T-cell (primary cell): ENCODE results near the gene ROCK2. TPM values are rescaled to one million over a fixed set of nuclear protein-coding genes. Genes with fewer than 3 reads are reported as not detected.
A peak's percentile ranks its signal among the peaks of the same experiment; 100 is the strongest.

Source experiments
- ATAC-seq, 4 experiments: fragments of 200-7000 bp in 3 of 4; fragments of 150-1000 bp in 1 of 4; cut with Tn5 transposase; replicated peaks in 1 of 4; 1 replicate in 3 of 4; 2 replicates in 1 of 4; pipeline ENCODE4 v1.10.0; 2021; ENCODE audit warnings: moderate library complexity in 3 of 4, mild to moderate bottlenecking in 2 of 4, moderate number of reproducible peaks in 1 of 4
- CTCF ChIA-PET, 2 donors: fragments of 300-600 bp; sonication (Branson Sonifier 250); formaldehyde crosslinking; loops; one replicate each; lab custom pipeline; 2022; ENCODE audit warnings: antibody characterized with exemption in 2 of 2; lab: Charles Lee
- POLR2A ChIA-PET, 2 donors: fragments of 300-600 bp; sonication (Branson Sonifier 250); formaldehyde crosslinking; loops; one replicate each; lab custom pipeline; 2022; ENCODE audit warnings: antibody characterized with exemption in 2 of 2; lab: Charles Lee
- DNase-seq, 35 experiments: peaks; one replicate each; pipeline versions ENCODE4 v3.0.0 to v3.0.0-alpha.2; 2013 to 2023
- H3K27ac ChIP-seq: one replicate; pipeline ENCODE4 v1.5.1; 2013; ENCODE audit warnings: low read length
- H3K27me3 ChIP-seq, 2 experiments: replicated peaks in 1 of 2; 1 replicate in 1 of 2; 2 replicates in 1 of 2; pipeline versions ENCODE4 v1.6.1 to v1.7.0; 2013; ENCODE audit warnings: low read length in 1 of 2, mixed read lengths in 1 of 2; ENCODE audit not compliant: control insufficient read depth in 2 of 2, insufficient read depth in 2 of 2; ENCODE audit errors: extremely low read depth in 1 of 2
- H3K36me3 ChIP-seq, 2 donors: 1 replicate in 1 of 2; 2 replicates in 1 of 2; pipeline versions ENCODE4 v1.6.1 to v1.7.0; 2013; ENCODE audit warnings: low read length in 1 of 2; ENCODE audit not compliant: control insufficient read depth in 2 of 2, insufficient read depth in 1 of 2; ENCODE audit errors: extremely low read depth in 1 of 2
- H3K4me1 ChIP-seq, 2 experiments: 1 replicate in 1 of 2; 2 replicates in 1 of 2; pipeline versions ENCODE4 v1.6.1 to v1.7.0; 2013; ENCODE audit warnings: low read length in 2 of 2, mixed read lengths in 1 of 2; ENCODE audit not compliant: insufficient read depth in 2 of 2, control insufficient read depth in 1 of 2; ENCODE audit errors: extremely low read depth in 1 of 2
- H3K4me3 ChIP-seq, 2 donors: 1 replicate in 1 of 2; 2 replicates in 1 of 2; pipeline versions ENCODE4 v1.5.1 to v1.7.0; 2013; ENCODE audit warnings: mild to moderate bottlenecking in 2 of 2, low read length in 1 of 2, moderate library complexity in 1 of 2; ENCODE audit not compliant: control insufficient read depth in 1 of 2; ENCODE audit errors: extremely low read depth in 1 of 2
- H3K9me3 ChIP-seq: 2 replicates; pipeline ENCODE4 v1.7.0; 2013
- H3K27ac Mint-ChIP-seq, 2 donors: one replicate each; pipeline ENCODE4 v1.8.0; 2020 to 2021; ENCODE audit warnings: mild to moderate bottlenecking in 2 of 2, mixed read lengths in 2 of 2
- H3K27me3 Mint-ChIP-seq, 2 donors: one replicate each; pipeline ENCODE4 v1.8.0; 2021 to 2022; ENCODE audit warnings: mixed read lengths in 2 of 2
- H3K36me3 Mint-ChIP-seq: one replicate; pipeline ENCODE4 v1.8.0; 2021; ENCODE audit warnings: mixed read lengths
- H3K4me1 Mint-ChIP-seq, 3 donors: one replicate each; pipeline ENCODE4 v1.8.0; 2020 to 2022; ENCODE audit warnings: mixed read lengths in 3 of 3, mild to moderate bottlenecking in 1 of 3
- H3K4me3 Mint-ChIP-seq, 3 donors: one replicate each; pipeline ENCODE4 v1.8.0; 2020 to 2022; ENCODE audit warnings: mild to moderate bottlenecking in 3 of 3, mixed read lengths in 3 of 3, moderate library complexity in 3 of 3
- H3K9me3 Mint-ChIP-seq, 3 donors: one replicate each; pipeline ENCODE4 v1.8.0; 2020 to 2022; ENCODE audit warnings: mixed read lengths in 3 of 3
- WGBS: methylation state at CpG from one replicate; pipeline ENCODE4 v1.1.5; 2013; ENCODE audit warnings: missing lambda C conversion rate; ENCODE audit not compliant: insufficient coverage; 5-methylcytosine and 5-hydroxymethylcytosine counted together
- total RNA-seq, 35 experiments: library from RNA in 6 of 35; stranded (reverse) in 6 of 35; fragments of 120-200 nt in 1 of 35; gene quantifications; one replicate each; pipeline versions ENCODE4 v1.2.1 to v1.2.4 and lab custom pipeline; 2013 to 2026

Gene ROCK2
- total RNA-seq, 5 donors from 2014 or later (not counting 1 experiment from before 2014, with no cell fraction given) = 15.5 to 22.3 (median 18.6) TPM

- Histone ChIP-seq H3K27ac (no peak overlapping the region), H3K4me1 (no peaks in the 10 kb centered on the region), H3K4me3 (no peak overlapping the region), H3K27me3 (no peaks in the 10 kb centered on the region), H3K9me3 (no peaks in the 10 kb centered on the region), H3K36me3 (no peaks in the 10 kb centered on the region)
- no peak overlapping the region for H3K27ac Mint-ChIP-seq
- WGBS = no CpG with 5 or more reads among the region's 6 CpGs
- DNase-seq = no peak
- ChIA-PET CTCF (no interaction called here), POLR2A (interaction anchor here in 1 of 2 donors (0.7 kb wide), 1 partner anchor 137 kb away, joined by 3 read pairs; no protein-coding TSS in a partner anchor)
- H3K4me3 Mint-ChIP-seq = no peak overlapping the region
- H3K9me3 Mint-ChIP-seq = no peaks in the 10 kb centered on the region
- H3K36me3 Mint-ChIP-seq = no peaks in the 10 kb centered on the region
- peaks cover 18 to 31% (median 25%) of the 10 kb centered on the region in 3 donors for H3K4me1 Mint-ChIP-seq
- no peaks in the 10 kb centered on the region for H3K27me3 Mint-ChIP-seq
- ATAC-seq = no peak
These were observed 45.0 kb downstream of the ROCK2 start for GRCh38 chr2:11299439-11299838.

- no peaks in the 10 kb centered on the region for H3K36me3 ChIP-seq
- WGBS = no CpG with 5 or more reads among the region's 3 CpGs
- no peak overlapping the region for H3K27ac ChIP-seq
- H3K4me1 ChIP-seq = no peaks in the 10 kb centered on the region
- no peaks in the 10 kb centered on the region for H3K36me3 Mint-ChIP-seq
- ChIA-PET CTCF (no interaction called here), POLR2A (interaction anchor here in 1 of 2 donors (0.6 to 0.7 kb wide), 2 partner anchors 95 to 136 kb away, joined by 3 read pairs; no protein-coding TSS in a partner anchor)
- H3K4me1 Mint-ChIP-seq = peaks cover 22 to 31% (median 25%) of the 10 kb centered on the region in 3 donors
- no peak overlapping the region for H3K4me3 ChIP-seq
- no peaks in the 10 kb centered on the region for H3K27me3 Mint-ChIP-seq
- H3K4me3 Mint-ChIP-seq = no peak overlapping the region
- no peaks in the 10 kb centered on the region for H3K9me3 Mint-ChIP-seq
- H3K9me3 ChIP-seq = no peaks in the 10 kb centered on the region
- H3K27me3 ChIP-seq = no peaks in the 10 kb centered on the region
- DNase-seq (no peak), ATAC-seq (no peak)
- no peak overlapping the region for H3K27ac Mint-ChIP-seq
These were observed 45.8 kb downstream of the ROCK2 start for GRCh38 chr2:11298592-11298991.

- no peaks in the 10 kb centered on the region for H3K4me1 ChIP-seq
- no peaks in the 10 kb centered on the region for H3K9me3 Mint-ChIP-seq
- no peak overlapping the region for H3K4me3 Mint-ChIP-seq
- no peaks in the 10 kb centered on the region for H3K36me3 ChIP-seq
- CTCF ChIA-PET = interaction anchor here in 1 of 2 donors (0.6 kb wide), 1 partner anchor 9 kb away, joined by 3 read pairs; no protein-coding TSS in a partner anchor
- no CpG with 5 or more reads among the region's 2 CpGs for WGBS
- H3K4me3 ChIP-seq = no peak overlapping the region
- POLR2A ChIA-PET = interaction anchor here in 1 of 2 donors (0.6 kb wide), 1 partner anchor 28 kb away, joined by 3 read pairs; no protein-coding TSS in a partner anchor
- DNase-seq = no peak
- no peaks in the 10 kb centered on the region for H3K27me3 Mint-ChIP-seq
- ATAC-seq = no peak
- H3K9me3 ChIP-seq = no peaks in the 10 kb centered on the region
- no peak overlapping the region for H3K27ac Mint-ChIP-seq
- H3K4me1 Mint-ChIP-seq = peaks cover 32 to 48% (median 36%) of the 10 kb centered on the region in 3 donors
- H3K36me3 Mint-ChIP-seq = peaks cover 6% of the 10 kb centered on the region
- no peaks in the 10 kb centered on the region for H3K27me3 ChIP-seq
- no peak overlapping the region for H3K27ac ChIP-seq
These were observed 48.0 kb downstream of the ROCK2 start for GRCh38 chr2:11296401-11296800.

- H3K9me3 Mint-ChIP-seq = no peaks in the 10 kb centered on the region
- H3K9me3 ChIP-seq = no peaks in the 10 kb centered on the region
- H3K27ac Mint-ChIP-seq = peak overlapping the region in 1 of 2 donors; percentile 59
- POLR2A ChIA-PET = no interaction called here
- no peaks in the 10 kb centered on the region for H3K4me1 ChIP-seq
- H3K27ac ChIP-seq = no peak overlapping the region
- no peaks in the 10 kb centered on the region for H3K27me3 ChIP-seq
- no peaks in the 10 kb centered on the region for H3K36me3 ChIP-seq
- H3K27me3 Mint-ChIP-seq = no peaks in the 10 kb centered on the region
- H3K4me1 Mint-ChIP-seq = peaks cover 43 to 56% (median 47%) of the 10 kb centered on the region in 3 donors
- H3K4me3 ChIP-seq = no peak overlapping the region
- H3K4me3 Mint-ChIP-seq = no peak overlapping the region
- ATAC-seq (no peak), DNase-seq (no peak)
- CTCF ChIA-PET = no interaction called here
- no CpG with 5 or more reads among the region's 3 CpGs for WGBS
- peaks cover 6% of the 10 kb centered on the region for H3K36me3 Mint-ChIP-seq
These were observed 51.8 kb downstream of the ROCK2 start for GRCh38 chr2:11292464-11293255.

GRCh38 chr2:11290713-11291112 lies 53.7 kb downstream of the ROCK2 start:
- no CpG with 5 or more reads among the region's 4 CpGs for WGBS
- H3K36me3 ChIP-seq = no peaks in the 10 kb centered on the region
- Mint-ChIP-seq H3K36me3 (peaks cover 12% of the 10 kb centered on the region), H3K4me1 (peaks cover 39 to 47% (median 44%) of the 10 kb centered on the region in 3 donors), H3K27ac (no peak overlapping the region), H3K4me3 (no peak overlapping the region), H3K27me3 (no peaks in the 10 kb centered on the region), H3K9me3 (peaks cover 0 to 2% (median 0%) of the 10 kb centered on the region in 3 donors)
- no peaks in the 10 kb centered on the region for H3K27me3 ChIP-seq
- H3K27ac ChIP-seq = no peak overlapping the region
- no peak for ATAC-seq
- H3K4me3 ChIP-seq = no peak overlapping the region
- H3K9me3 ChIP-seq = no peaks in the 10 kb centered on the region
- DNase-seq = no peak
- CTCF ChIA-PET = no interaction called here
- POLR2A ChIA-PET = no interaction called here
- no peaks in the 10 kb centered on the region for H3K4me1 ChIP-seq

GRCh38 chr2:11290211-11290610 lies 54.2 kb downstream of the ROCK2 start:
- WGBS = no CpG with 5 or more reads among the region's 3 CpGs
- Mint-ChIP-seq H3K9me3 (peaks cover 0 to 7% (median 0%) of the 10 kb centered on the region in 3 donors), H3K4me3 (no peak overlapping the region), H3K27me3 (no peaks in the 10 kb centered on the region), H3K36me3 (peaks cover 17% of the 10 kb centered on the region), H3K27ac (no peak overlapping the region), H3K4me1 (peaks cover 34 to 42% (median 40%) of the 10 kb centered on the region in 3 donors)
- Histone ChIP-seq H3K9me3 (no peaks in the 10 kb centered on the region), H3K4me3 (no peak overlapping the region), H3K27me3 (no peaks in the 10 kb centered on the region), H3K4me1 (no peaks in the 10 kb centered on the region), H3K36me3 (peaks cover 0 to 4% of the 10 kb centered on the region in 2 donors), H3K27ac (no peak overlapping the region)
- ATAC-seq = no peak
- POLR2A ChIA-PET = no interaction called here
- DNase-seq = no peak
- CTCF ChIA-PET = interaction anchor here in 1 of 2 donors (0.6 kb wide), 1 partner anchor 44 kb away, joined by 3 read pairs; no protein-coding TSS in a partner anchor
